GM10266 (cell line): Measurements from ENCODE around the gene PPFIA2.

Source experiments
- DNase-seq: peaks from one replicate; pipeline ENCODE4 v3.0.0; 2012; ENCODE audit errors: extremely low spot score
- TF ChIP-seq, protein P1 (sequence below): IDR thresholded peaks from 2 replicates; pipeline ENCODE4 v1.5.1; 2012; ENCODE audit warnings: mild to moderate bottlenecking, low read depth; ENCODE audit not compliant: control insufficient read depth, insufficient read depth; ENCODE audit errors: missing control alignments

Gene PPFIA2

DNA sequence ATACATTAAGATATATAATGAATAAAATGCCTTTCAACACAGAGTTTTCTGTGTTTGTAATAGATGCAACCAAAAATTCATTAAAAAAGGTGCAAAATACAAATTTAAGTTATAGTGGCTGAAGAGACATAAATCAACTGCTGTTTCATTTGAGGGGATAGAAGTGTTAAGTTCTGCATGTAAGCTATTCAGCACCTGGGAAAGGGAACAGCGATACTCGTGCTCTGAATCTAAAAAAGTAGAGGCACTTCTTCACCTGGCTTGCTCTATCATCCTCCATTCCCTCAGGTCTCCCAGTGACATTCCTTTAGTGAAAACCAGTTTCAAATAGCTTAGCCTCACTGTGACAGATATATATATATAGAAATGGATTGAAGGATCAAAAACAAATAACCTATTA, 458.7 kb downstream of the PPFIA2 start:
- TF ChIP-seq, protein P1, sequence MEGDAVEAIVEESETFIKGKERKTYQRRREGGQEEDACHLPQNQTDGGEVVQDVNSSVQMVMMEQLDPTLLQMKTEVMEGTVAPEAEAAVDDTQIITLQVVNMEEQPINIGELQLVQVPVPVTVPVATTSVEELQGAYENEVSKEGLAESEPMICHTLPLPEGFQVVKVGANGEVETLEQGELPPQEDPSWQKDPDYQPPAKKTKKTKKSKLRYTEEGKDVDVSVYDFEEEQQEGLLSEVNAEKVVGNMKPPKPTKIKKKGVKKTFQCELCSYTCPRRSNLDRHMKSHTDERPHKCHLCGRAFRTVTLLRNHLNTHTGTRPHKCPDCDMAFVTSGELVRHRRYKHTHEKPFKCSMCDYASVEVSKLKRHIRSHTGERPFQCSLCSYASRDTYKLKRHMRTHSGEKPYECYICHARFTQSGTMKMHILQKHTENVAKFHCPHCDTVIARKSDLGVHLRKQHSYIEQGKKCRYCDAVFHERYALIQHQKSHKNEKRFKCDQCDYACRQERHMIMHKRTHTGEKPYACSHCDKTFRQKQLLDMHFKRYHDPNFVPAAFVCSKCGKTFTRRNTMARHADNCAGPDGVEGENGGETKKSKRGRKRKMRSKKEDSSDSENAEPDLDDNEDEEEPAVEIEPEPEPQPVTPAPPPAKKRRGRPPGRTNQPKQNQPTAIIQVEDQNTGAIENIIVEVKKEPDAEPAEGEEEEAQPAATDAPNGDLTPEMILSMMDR = no peak
- DNase-seq = no peak

DNA sequence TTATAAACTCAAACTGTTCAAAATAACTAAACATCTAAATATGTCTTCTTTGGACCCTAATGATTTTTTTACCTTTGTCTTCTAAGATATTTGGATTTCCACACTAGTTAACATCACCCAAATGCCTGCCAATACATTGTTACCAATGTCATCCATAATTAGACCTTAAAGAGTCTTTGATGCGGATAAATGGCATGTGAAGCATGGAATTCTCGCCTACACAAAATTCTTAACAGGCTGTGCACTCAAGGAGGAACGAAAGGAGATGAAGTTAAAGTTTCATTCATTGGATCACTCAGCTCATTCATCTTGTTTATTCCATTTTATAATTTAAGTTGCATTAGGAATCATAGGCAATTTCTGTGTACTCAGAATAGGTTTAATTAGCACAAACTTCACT, 461.5 kb downstream of the PPFIA2 start:
- DNase-seq = no peak
- TF ChIP-seq, protein P1 = no peak

DNA sequence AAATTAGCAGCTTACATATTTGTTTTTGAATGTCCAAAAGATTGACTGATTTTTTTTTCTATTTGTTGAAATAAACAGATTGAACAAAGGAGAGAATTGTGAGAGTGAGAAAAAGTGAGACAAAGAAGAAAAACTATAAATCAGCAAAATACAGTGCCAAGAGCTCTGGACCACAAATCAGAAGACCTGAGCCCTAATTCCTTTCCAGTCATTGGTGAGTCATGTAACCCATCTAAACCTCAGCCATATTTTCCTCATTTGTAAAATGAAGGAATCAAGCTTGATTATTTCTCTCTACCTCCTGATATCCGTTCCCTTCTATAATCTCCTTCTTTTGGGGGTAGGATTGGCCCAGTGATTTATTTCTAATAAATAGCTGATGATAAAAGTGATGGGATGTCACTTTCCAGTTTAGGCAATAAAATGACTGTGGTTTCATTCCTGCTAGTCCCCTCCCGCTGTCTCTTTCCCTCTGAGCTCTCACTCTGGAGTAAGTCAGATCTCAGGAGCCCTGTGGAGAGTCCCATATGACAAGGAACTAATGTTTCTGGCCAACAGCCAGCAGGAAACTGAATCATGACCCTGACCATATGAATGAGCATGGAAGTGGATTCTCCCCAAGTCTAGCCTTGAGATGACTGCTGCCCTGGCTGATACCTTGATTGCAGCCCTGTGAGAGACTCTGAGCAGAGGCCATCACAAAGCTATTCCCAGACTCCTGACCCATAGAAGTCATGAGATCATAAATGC, 462.4 kb downstream of the PPFIA2 start:
- TF ChIP-seq, protein P1 = no peak
- no peak for DNase-seq

DNA sequence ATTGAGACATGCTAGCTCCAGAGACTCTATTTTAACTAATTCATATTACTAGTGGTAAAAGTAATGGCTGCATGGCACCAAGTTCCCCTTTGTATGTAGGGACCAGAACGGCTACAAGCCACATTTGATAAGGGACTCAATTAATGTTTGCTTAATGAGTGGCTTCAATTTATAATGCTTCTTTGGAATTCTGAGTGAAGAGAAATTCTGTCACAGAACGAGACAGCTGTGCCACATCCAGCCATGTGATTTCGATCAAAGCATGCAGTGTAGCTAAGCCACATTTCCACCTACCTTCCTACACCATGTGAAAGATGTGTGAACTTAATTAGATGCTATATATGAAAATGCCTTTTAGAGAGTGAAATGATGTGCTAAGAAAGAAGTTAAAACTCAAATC, 463.9 kb downstream of the PPFIA2 start:
- DNase-seq = no peak
- TF ChIP-seq, protein P1 = no peak

DNA sequence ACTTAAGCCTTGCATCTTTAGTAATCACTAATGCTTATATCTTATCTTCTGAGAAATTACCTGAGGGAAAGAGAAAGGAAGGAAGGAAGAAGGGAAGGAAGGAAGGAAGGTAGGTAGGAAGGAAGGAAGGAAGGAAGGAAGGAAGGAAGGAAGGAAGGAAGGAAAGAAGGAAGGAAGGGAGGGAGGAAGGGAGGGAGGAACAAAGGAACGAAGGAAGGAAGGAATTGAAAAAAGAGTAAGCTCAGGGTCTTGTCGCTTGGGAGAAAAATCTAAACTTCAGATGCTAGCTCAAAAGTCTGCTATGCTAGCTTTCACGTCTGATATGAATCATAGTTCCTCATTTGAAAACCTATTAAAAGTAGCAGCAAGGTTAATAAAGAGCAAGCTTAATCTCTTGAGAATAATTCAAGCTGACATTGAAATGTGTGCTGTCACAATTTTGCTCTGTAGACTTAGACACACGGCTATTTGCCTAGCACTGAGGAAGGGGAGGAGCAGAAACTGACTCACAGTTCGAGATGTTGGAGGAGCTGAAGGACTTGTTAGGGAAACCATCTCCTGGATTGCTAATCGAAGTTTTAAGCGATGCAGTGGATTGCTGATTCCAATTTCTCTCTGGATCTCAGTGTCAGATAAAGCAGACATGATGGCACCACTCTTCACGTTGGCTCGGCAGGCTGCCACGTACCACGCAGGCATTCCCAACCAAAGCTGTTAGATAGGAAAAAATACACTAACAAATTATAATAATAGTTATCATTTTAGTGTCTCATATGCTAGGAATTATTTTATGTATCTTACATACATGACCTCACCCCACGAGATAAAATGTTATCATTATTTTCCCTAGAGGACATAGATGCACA, 464.6 kb downstream of the PPFIA2 start:
- TF ChIP-seq, protein P1 = no peak
- no peak for DNase-seq

DNA sequence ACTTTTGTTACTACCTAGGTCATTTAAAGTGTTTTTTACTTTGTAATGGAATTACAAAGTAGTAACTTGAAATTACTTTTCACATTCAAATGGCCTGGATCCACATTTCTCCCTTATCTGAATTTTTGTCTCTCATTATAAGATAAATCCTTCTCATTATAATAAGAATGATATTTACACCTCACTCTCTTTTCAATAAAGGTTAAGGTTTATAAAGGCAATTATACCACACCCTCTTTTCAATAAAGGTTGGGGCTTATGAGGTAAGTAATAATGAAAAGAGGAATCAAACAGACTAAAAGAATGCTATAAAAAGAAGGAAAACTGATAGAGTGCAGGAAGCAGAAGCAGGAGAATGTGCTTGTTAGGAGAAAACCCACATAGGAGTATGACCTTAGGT, 470.5 kb downstream of the PPFIA2 start:
- TF ChIP-seq, protein P1 = no peak
- DNase-seq = no peak

DNA sequence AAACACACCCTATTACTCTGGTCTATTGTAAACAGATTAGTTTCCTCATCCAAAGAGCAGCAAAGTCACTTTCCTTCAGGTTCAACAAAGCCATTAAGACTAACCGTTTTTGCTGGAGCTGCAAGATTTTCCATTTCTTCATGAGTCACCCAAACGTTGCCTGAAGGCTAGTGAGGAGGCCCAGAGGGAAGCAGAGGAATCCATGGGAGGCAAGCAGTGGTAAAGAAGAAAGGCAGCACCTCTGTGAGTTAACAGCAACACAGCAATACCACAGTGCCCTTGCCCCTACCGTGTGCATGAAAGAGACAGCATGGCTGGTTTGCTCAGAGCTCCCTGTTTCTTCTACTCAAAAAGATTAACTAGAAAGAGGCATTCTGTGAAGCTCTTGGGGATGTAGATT, 475.0 kb downstream of the PPFIA2 start:
- TF ChIP-seq, protein P1 = no peak
- no peak for DNase-seq
